Astrocyte (in vitro differentiated cells and primary cell): ENCODE results near the gene MRPL22. TPM values are rescaled to one million over a fixed set of nuclear protein-coding genes. Genes with fewer than 3 reads are reported as not detected.

Source experiments
- DNase-seq: peaks from one replicate; pipeline ENCODE4 v3.0.0-alpha.2; 2010; ENCODE audit warnings: low read depth
- FAIRE-seq: peaks from 2 replicates; lab custom pipeline; 2011; peaks lifted over from hg19 to GRCh38; lab: Jason Lieb, UNC
- H2AFZ ChIP-seq: 2 replicates; pipeline ENCODE4 v1.6.0; 2012; ENCODE audit warnings: low read depth, low read length, inconsistent platforms
- H3K27ac ChIP-seq: 2 replicates; pipeline ENCODE4 v1.5.1; 2011; ENCODE audit warnings: low read depth, low read length, inconsistent platforms
- H3K27me3 ChIP-seq: 2 replicates; pipeline ENCODE4 v1.6.0; 2011; ENCODE audit warnings: low read length, inconsistent platforms; ENCODE audit not compliant: insufficient read depth
- H3K36me3 ChIP-seq: 2 replicates; pipeline ENCODE4 v1.5.1; 2011; ENCODE audit warnings: low read length, inconsistent platforms; ENCODE audit not compliant: insufficient read depth
- H3K4me1 ChIP-seq: 2 replicates; pipeline ENCODE4 v1.5.1; 2011; ENCODE audit warnings: low read length, inconsistent platforms; ENCODE audit not compliant: insufficient read depth
- H3K4me2 ChIP-seq: 2 replicates; pipeline ENCODE4 v1.6.0; 2012; ENCODE audit warnings: low read length, inconsistent platforms
- H3K4me3 ChIP-seq: 2 replicates; pipeline ENCODE4 v1.5.1; 2011; ENCODE audit warnings: low read depth, mild to moderate bottlenecking, low read length, inconsistent platforms; ENCODE audit not compliant: insufficient read depth
- H3K79me2 ChIP-seq: 2 replicates; pipeline ENCODE4 v1.6.0; 2012; ENCODE audit warnings: mild to moderate bottlenecking, low read length, inconsistent platforms; ENCODE audit not compliant: insufficient read depth
- H3K9ac ChIP-seq: 2 replicates; pipeline ENCODE4 v1.6.0; 2012; ENCODE audit warnings: mild to moderate bottlenecking, low read length, inconsistent platforms
- H3K9me3 ChIP-seq: 2 replicates; pipeline ENCODE4 v1.5.1; 2012; ENCODE audit warnings: low read depth, mild to moderate bottlenecking, low read length, inconsistent platforms; ENCODE audit not compliant: insufficient read depth
- H4K20me1 ChIP-seq: 2 replicates; pipeline ENCODE4 v1.6.0; 2012; ENCODE audit warnings: low read length, inconsistent platforms; ENCODE audit not compliant: insufficient read depth
- H3K27ac Mint-ChIP-seq: one replicate; pipeline ENCODE4 v1.8.0; 2021; ENCODE audit warnings: mild to moderate bottlenecking, mixed read lengths; ENCODE audit not compliant: unreplicated experiment
- H3K27me3 Mint-ChIP-seq: one replicate; pipeline ENCODE4 v1.8.0; 2021; ENCODE audit warnings: low read depth, mixed read lengths; ENCODE audit not compliant: unreplicated experiment
- H3K36me3 Mint-ChIP-seq: one replicate; pipeline ENCODE4 v1.8.0; 2021; ENCODE audit warnings: low read depth, mixed read lengths; ENCODE audit not compliant: unreplicated experiment
- H3K4me1 Mint-ChIP-seq: one replicate; pipeline ENCODE4 v1.8.0; 2021; ENCODE audit warnings: low read depth, mixed read lengths; ENCODE audit not compliant: unreplicated experiment
- H3K4me3 Mint-ChIP-seq: one replicate; pipeline ENCODE4 v1.8.0; 2021; ENCODE audit warnings: mild to moderate bottlenecking, moderate library complexity, mixed read lengths; ENCODE audit not compliant: unreplicated experiment
- H3K9me3 Mint-ChIP-seq: one replicate; pipeline ENCODE4 v1.8.0; 2021; ENCODE audit warnings: mild to moderate bottlenecking, mixed read lengths; ENCODE audit not compliant: unreplicated experiment
- CTCF ChIP-seq: IDR thresholded peaks from 2 replicates; pipeline ENCODE4 v1.5.1; 2011; ENCODE audit warnings: low read depth, mild to moderate bottlenecking, inconsistent platforms, low read length, moderate library complexity; ENCODE audit not compliant: insufficient read depth
- EZH2 ChIP-seq: IDR thresholded peaks from 2 replicates; pipeline ENCODE4 v1.6.1; 2012; ENCODE audit warnings: mild to moderate bottlenecking, low read length, inconsistent platforms; ENCODE audit not compliant: insufficient read depth
- total RNA-seq: library from RNA; stranded (reverse); gene quantifications from 2 replicates; pipeline ENCODE4 v1.2.1, GENCODE V29; 2021

The MRPL22 gene
- total RNA-seq, 1 donor from 2014 or later = 49.1 TPM

- TF ChIP-seq CTCF (no peak), EZH2 (no peak)
- DNase-seq = peak; percentile 88
- peak overlapping the region; percentile 72 for H3K27ac Mint-ChIP-seq
- H3K27ac ChIP-seq = peak overlapping the region; percentile 37
- no peak overlapping the region for H3K4me3 ChIP-seq
- H3K36me3 ChIP-seq = peaks cover 32% of the 10 kb centered on the region
- no peak for FAIRE-seq
- H3K36me3 Mint-ChIP-seq = peaks cover 15% of the 10 kb centered on the region
- no peak overlapping the region for H3K9ac ChIP-seq
- H3K9me3 Mint-ChIP-seq = no peaks in the 10 kb centered on the region
- H3K79me2 ChIP-seq = no peaks in the 10 kb centered on the region
- no peaks in the 10 kb centered on the region for H4K20me1 ChIP-seq
- no peak overlapping the region for H3K4me3 Mint-ChIP-seq
- no peaks in the 10 kb centered on the region for H3K9me3 ChIP-seq
- no peak overlapping the region for H2AFZ ChIP-seq
- H3K27me3 Mint-ChIP-seq = no peaks in the 10 kb centered on the region
- peaks cover 6% of the 10 kb centered on the region for H3K4me1 Mint-ChIP-seq
- H3K4me2 ChIP-seq = no peak overlapping the region
- H3K4me1 ChIP-seq = no peaks in the 10 kb centered on the region
- no peaks in the 10 kb centered on the region for H3K27me3 ChIP-seq
These were observed 17.1 kb upstream of the MRPL22 start for GRCh38 chr5:154923441-154924430.

- peaks cover 5% of the 10 kb centered on the region for H3K4me1 Mint-ChIP-seq
- H3K4me3 ChIP-seq = no peak overlapping the region
- no peak overlapping the region for H3K27ac Mint-ChIP-seq
- H3K36me3 Mint-ChIP-seq = peaks cover 10% of the 10 kb centered on the region
- no peaks in the 10 kb centered on the region for H3K9me3 ChIP-seq
- H3K27me3 ChIP-seq = no peaks in the 10 kb centered on the region
- H4K20me1 ChIP-seq = peaks cover 13% of the 10 kb centered on the region
- H3K4me1 ChIP-seq = peaks cover 11% of the 10 kb centered on the region
- no peak overlapping the region for H2AFZ ChIP-seq
- no peak overlapping the region for H3K4me2 ChIP-seq
- no peaks in the 10 kb centered on the region for H3K27me3 Mint-ChIP-seq
- DNase-seq = no peak
- FAIRE-seq = no peak
- no peak overlapping the region for H3K9ac ChIP-seq
- no peak overlapping the region for H3K27ac ChIP-seq
- no peak for TF ChIP-seq CTCF
- no peak for TF ChIP-seq EZH2
- no peaks in the 10 kb centered on the region for H3K9me3 Mint-ChIP-seq
- no peak overlapping the region for H3K4me3 Mint-ChIP-seq
- H3K79me2 ChIP-seq = peaks cover 32% of the 10 kb centered on the region
- H3K36me3 ChIP-seq = peaks cover 35% of the 10 kb centered on the region
These were observed 7.3 kb upstream of the MRPL22 start for GRCh38 chr5:154933537-154933936.

DNA sequence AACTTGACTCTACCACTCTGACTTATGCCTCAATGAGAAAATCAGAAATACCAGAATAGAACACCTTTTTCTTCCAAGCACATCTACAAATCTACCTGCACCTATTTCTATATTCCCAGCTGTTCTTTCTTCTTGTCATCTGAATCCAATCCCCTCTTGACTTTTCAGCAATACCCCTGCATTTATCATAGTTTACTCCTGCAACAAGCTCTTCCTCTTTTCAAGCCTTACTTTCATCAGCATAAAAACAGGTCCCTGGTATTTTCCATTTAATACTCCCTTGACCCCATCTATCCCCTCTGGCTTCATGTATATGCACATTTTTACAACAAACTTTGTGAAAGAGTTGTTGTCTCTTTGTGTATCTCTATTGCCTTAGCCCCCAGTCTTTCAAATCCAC is 6.0 kb upstream of the MRPL22 start:
- FAIRE-seq (no peak), DNase-seq (no peak)
- no peaks in the 10 kb centered on the region for H3K9me3 ChIP-seq
- Mint-ChIP-seq H3K4me3 (no peak overlapping the region), H3K9me3 (no peaks in the 10 kb centered on the region), H3K4me1 (peaks cover 5% of the 10 kb centered on the region), H3K36me3 (peaks cover 9% of the 10 kb centered on the region), H3K27me3 (no peaks in the 10 kb centered on the region), H3K27ac (no peak overlapping the region)
- H3K36me3 ChIP-seq = peaks cover 28% of the 10 kb centered on the region
- no peaks in the 10 kb centered on the region for H3K27me3 ChIP-seq
- H3K4me2 ChIP-seq = no peak overlapping the region
- H3K4me3 ChIP-seq = no peak overlapping the region
- H4K20me1 ChIP-seq = peaks cover 13% of the 10 kb centered on the region
- peaks cover 32% of the 10 kb centered on the region for H3K79me2 ChIP-seq
- H3K9ac ChIP-seq = no peak overlapping the region
- no peak overlapping the region for H3K27ac ChIP-seq
- no peak overlapping the region for H2AFZ ChIP-seq
- H3K4me1 ChIP-seq = peaks cover 11% of the 10 kb centered on the region
- TF ChIP-seq CTCF (no peak), EZH2 (no peak)
